SKM-1 (cell line): ENCODE data around the gene SMARCA2.

Experiments
- DNase-seq: peaks from one replicate; lab custom pipeline; 2025; ENCODE audit not compliant: unreplicated experiment; lab: John Stamatoyannopoulos, UW

SMARCA2 gene

GRCh38 chr9:2039294-2040180 is 24.4 kb downstream of the SMARCA2 start:
- no peak for DNase-seq

- no peak for DNase-seq
Measured at GRCh38 chr9:2040828-2041227, 25.7 kb downstream of the SMARCA2 start.

- no peak for DNase-seq
Measured at GRCh38 chr9:2041736-2042135, 26.6 kb downstream of the SMARCA2 start.

GRCh38 chr9:2043243-2043642 is 28.1 kb downstream of the SMARCA2 start:
- no peak for DNase-seq

- no peak for DNase-seq
Measured at GRCh38 chr9:2043881-2044462, 28.8 kb downstream of the SMARCA2 start.

GRCh38 chr9:2047144-2047671 is 32.1 kb downstream of the SMARCA2 start:
- DNase-seq, result no peak

GRCh38 chr9:2047916-2048315 is 32.8 kb downstream of the SMARCA2 start:
- DNase-seq, result no peak

- DNase-seq, result no peak
Measured at GRCh38 chr9:2050236-2050635, 35.1 kb downstream of the SMARCA2 start.

GRCh38 chr9:2053883-2054845 is 39.0 kb downstream of the SMARCA2 start:
- no peak for DNase-seq

- DNase-seq, result no peak
Measured at GRCh38 chr9:2055203-2055658, 40.1 kb downstream of the SMARCA2 start.

- DNase-seq, result no peak
Measured at GRCh38 chr9:2059274-2059929, 44.3 kb downstream of the SMARCA2 start.

- no peak for DNase-seq
Measured at GRCh38 chr9:2060424-2060823, 45.3 kb downstream of the SMARCA2 start.

- no peak for DNase-seq
Measured at GRCh38 chr9:2065704-2066103, 50.6 kb downstream of the SMARCA2 start.

- no peak for DNase-seq
Measured at GRCh38 chr9:2066312-2067273, 51.4 kb downstream of the SMARCA2 start.

GRCh38 chr9:2072752-2073405 is 57.7 kb downstream of the SMARCA2 start:
- no peak for DNase-seq

GRCh38 chr9:2082772-2083171 is 67.6 kb downstream of the SMARCA2 start:
- no peak for DNase-seq

- no peak for DNase-seq
Measured at GRCh38 chr9:2083479-2083878, 68.3 kb downstream of the SMARCA2 start.

- DNase-seq, result no peak
Measured at GRCh38 chr9:2085716-2086115, 70.6 kb downstream of the SMARCA2 start.

- no peak for DNase-seq
Measured at GRCh38 chr9:2086116-2086515, 71.0 kb downstream of the SMARCA2 start.
